Nephron (organoid): ENCODE results near the gene WNT5B.

Experiments used
- H3K27ac Mint-ChIP-seq, 3 experiments: 2 replicates each; pipeline ENCODE4 v1.8.0; 2020; ENCODE audit warnings: mixed read lengths in 3 of 3, mild to moderate bottlenecking in 2 of 3, moderate library complexity in 1 of 3
- H3K27me3 Mint-ChIP-seq: 2 replicates; pipeline ENCODE4 v1.8.0; 2021; ENCODE audit warnings: low read depth, mild to moderate bottlenecking, moderate library complexity, mixed read lengths
- H3K36me3 Mint-ChIP-seq: 2 replicates; pipeline ENCODE4 v1.8.0; 2020; ENCODE audit warnings: low read depth, mixed read lengths
- H3K4me1 Mint-ChIP-seq: 2 replicates; pipeline ENCODE4 v1.8.0; 2020; ENCODE audit warnings: mixed read lengths
- H3K4me3 Mint-ChIP-seq, 3 experiments: 2 replicates each; pipeline ENCODE4 v1.8.0; 2020; ENCODE audit warnings: mild to moderate bottlenecking in 3 of 3, mixed read lengths in 3 of 3, moderate library complexity in 2 of 3
- H3K9me3 Mint-ChIP-seq: 2 replicates; pipeline ENCODE4 v1.8.0; 2020; ENCODE audit warnings: mixed read lengths
- CTCF ChIP-seq, 3 experiments: fragments of 200-600 bp; sonication (generic); IDR thresholded peaks; one replicate each; pipeline ENCODE4 v1.5.0; 2021; ENCODE audit warnings: antibody characterized with exemption in 3 of 3; ENCODE audit not compliant: unreplicated experiment in 3 of 3

The WNT5B gene

GRCh38 chr12:1634590-1635191 lies 5.7 kb downstream of the WNT5B start:
- H3K27me3 Mint-ChIP-seq = peaks cover 40% of the 10 kb centered on the region
- H3K4me3 Mint-ChIP-seq = peak overlapping the region in 1 of 3 experiments; percentile 19
- H3K4me1 Mint-ChIP-seq = peaks cover 28% of the 10 kb centered on the region
- no peaks in the 10 kb centered on the region for H3K9me3 Mint-ChIP-seq
- H3K36me3 Mint-ChIP-seq = peaks cover 20% of the 10 kb centered on the region
- no peak overlapping the region for H3K27ac Mint-ChIP-seq
- TF ChIP-seq CTCF (IDR thresholded peaks at IDR 0.05; ENCODE audit: unreplicated experiment in 3 of 3) = peak; percentile 71 to 76 (median 76)

- Mint-ChIP-seq H3K4me1 (peaks cover 29% of the 10 kb centered on the region), H3K27ac (no peak overlapping the region), H3K9me3 (no peaks in the 10 kb centered on the region), H3K36me3 (peaks cover 24% of the 10 kb centered on the region), H3K4me3 (no peak overlapping the region), H3K27me3 (peaks cover 36% of the 10 kb centered on the region)
- TF ChIP-seq CTCF (IDR thresholded peaks at IDR 0.05; ENCODE audit: unreplicated experiment in 3 of 3) = no peak
Measured at GRCh38 chr12:1635301-1636095, 6.5 kb downstream of the WNT5B start.

- H3K9me3 Mint-ChIP-seq = no peaks in the 10 kb centered on the region
- H3K27ac Mint-ChIP-seq = no peak overlapping the region
- no peak for TF ChIP-seq CTCF (IDR thresholded peaks at IDR 0.05; ENCODE audit: unreplicated experiment in 3 of 3)
- peaks cover 16% of the 10 kb centered on the region for H3K4me1 Mint-ChIP-seq
- H3K4me3 Mint-ChIP-seq = no peak overlapping the region
- H3K36me3 Mint-ChIP-seq = peaks cover 29% of the 10 kb centered on the region
- H3K27me3 Mint-ChIP-seq = peaks cover 19% of the 10 kb centered on the region
Measured at GRCh38 chr12:1638203-1638602, 9.2 kb downstream of the WNT5B start.

- Mint-ChIP-seq H3K4me1 (peaks cover 21% of the 10 kb centered on the region), H3K9me3 (no peaks in the 10 kb centered on the region), H3K27ac (no peak overlapping the region), H3K36me3 (peaks cover 26% of the 10 kb centered on the region), H3K27me3 (peaks cover 9% of the 10 kb centered on the region), H3K4me3 (no peak overlapping the region)
- no peak for TF ChIP-seq CTCF (IDR thresholded peaks at IDR 0.05; ENCODE audit: unreplicated experiment in 3 of 3)
Measured at GRCh38 chr12:1639538-1639937, 10.5 kb downstream of the WNT5B start.

GRCh38 chr12:1640328-1641234 lies 11.6 kb downstream of the WNT5B start:
- no peak overlapping the region for H3K27ac Mint-ChIP-seq
- H3K9me3 Mint-ChIP-seq = no peaks in the 10 kb centered on the region
- H3K4me1 Mint-ChIP-seq = peaks cover 24% of the 10 kb centered on the region

More at GRCh38 chr12:1640328-1641234, 11.6 kb downstream of the WNT5B start:
- TF ChIP-seq CTCF (IDR thresholded peaks at IDR 0.05; ENCODE audit: unreplicated experiment in 3 of 3) = no peak
- Mint-ChIP-seq H3K36me3 (peaks cover 25% of the 10 kb centered on the region), H3K27me3 (peaks cover 9% of the 10 kb centered on the region), H3K4me3 (no peak overlapping the region)
